Suprapubic skin (tissue), 4 donors: ENCODE measurements around the gene SDR39U1. TPM values are rescaled to one million over a fixed set of nuclear protein-coding genes. Genes with fewer than 3 reads are reported as not detected.

Experiments used
- DNase-seq, 2 donors: peaks; one replicate each; pipeline ENCODE4 v3.0.0-alpha.2; 2019; ENCODE audit warnings: low spot score in 2 of 2
- H3K27ac ChIP-seq: fragments of 200-600 bp; sonication (generic); one replicate; pipeline ENCODE4 v1.5.1; 2019
- H3K27me3 ChIP-seq: fragments of 200-600 bp; sonication (generic); one replicate; pipeline ENCODE4 v1.5.1; 2019
- H3K36me3 ChIP-seq: fragments of 200-600 bp; sonication (generic); one replicate; pipeline ENCODE4 v1.5.1; 2019
- H3K4me1 ChIP-seq: fragments of 200-600 bp; sonication (generic); one replicate; pipeline ENCODE4 v1.5.1; 2019
- H3K4me3 ChIP-seq: fragments of 200-600 bp; sonication (generic); one replicate; pipeline ENCODE4 v1.5.1; 2019; ENCODE audit warnings: mild to moderate bottlenecking
- H3K9me3 ChIP-seq: fragments of 200-600 bp; sonication (generic); one replicate; pipeline ENCODE4 v1.5.1; 2019
- EP300 ChIP-seq: sonication (generic); formaldehyde crosslinking; IDR thresholded peaks from one replicate; pipeline ENCODE4 v1.6.1; 2017; ENCODE audit warnings: antibody characterized with exemption
- POLR2A ChIP-seq, 2 donors: fragments of 450-650 bp; IDR thresholded peaks; one replicate each; pipeline ENCODE4 v1.6.1; 2017; ENCODE audit warnings: antibody characterized with exemption in 2 of 2, mild to moderate bottlenecking in 2 of 2, moderate library complexity in 2 of 2
- POLR2AphosphoS5 ChIP-seq, 3 donors: sonication (generic); formaldehyde crosslinking; IDR thresholded peaks; one replicate each; pipeline ENCODE4 v1.6.1; 2017; ENCODE audit warnings: antibody characterized with exemption in 3 of 3
- WGBS: methylation state at CpG from one replicate; pipeline ENCODE4 v1.1.5; 2018; 5-methylcytosine and 5-hydroxymethylcytosine counted together
- total RNA-seq, 4 donors: library from RNA; depleted of rRNA; stranded (reverse); fragments of >200 nt; gene quantifications; one replicate each; pipeline ENCODE4 v1.1.0, GENCODE V29; 2016
- TF ChIP-seq, protein P1 (sequence below), 2 donors: fragments of 200-600 bp in 1 of 2; fragments of 450-650 bp in 1 of 2; sonication (generic) in 1 of 2; IDR thresholded peaks; one replicate each; pipeline ENCODE4 v1.5.1; 2016 to 2019; ENCODE audit warnings: antibody characterized with exemption in 2 of 2, mild to moderate bottlenecking in 1 of 2, moderate library complexity in 1 of 2

The SDR39U1 gene
- total RNA-seq, 4 donors from 2014 or later: 30.1 to 82.3 (median 38.6) TPM

DNA sequence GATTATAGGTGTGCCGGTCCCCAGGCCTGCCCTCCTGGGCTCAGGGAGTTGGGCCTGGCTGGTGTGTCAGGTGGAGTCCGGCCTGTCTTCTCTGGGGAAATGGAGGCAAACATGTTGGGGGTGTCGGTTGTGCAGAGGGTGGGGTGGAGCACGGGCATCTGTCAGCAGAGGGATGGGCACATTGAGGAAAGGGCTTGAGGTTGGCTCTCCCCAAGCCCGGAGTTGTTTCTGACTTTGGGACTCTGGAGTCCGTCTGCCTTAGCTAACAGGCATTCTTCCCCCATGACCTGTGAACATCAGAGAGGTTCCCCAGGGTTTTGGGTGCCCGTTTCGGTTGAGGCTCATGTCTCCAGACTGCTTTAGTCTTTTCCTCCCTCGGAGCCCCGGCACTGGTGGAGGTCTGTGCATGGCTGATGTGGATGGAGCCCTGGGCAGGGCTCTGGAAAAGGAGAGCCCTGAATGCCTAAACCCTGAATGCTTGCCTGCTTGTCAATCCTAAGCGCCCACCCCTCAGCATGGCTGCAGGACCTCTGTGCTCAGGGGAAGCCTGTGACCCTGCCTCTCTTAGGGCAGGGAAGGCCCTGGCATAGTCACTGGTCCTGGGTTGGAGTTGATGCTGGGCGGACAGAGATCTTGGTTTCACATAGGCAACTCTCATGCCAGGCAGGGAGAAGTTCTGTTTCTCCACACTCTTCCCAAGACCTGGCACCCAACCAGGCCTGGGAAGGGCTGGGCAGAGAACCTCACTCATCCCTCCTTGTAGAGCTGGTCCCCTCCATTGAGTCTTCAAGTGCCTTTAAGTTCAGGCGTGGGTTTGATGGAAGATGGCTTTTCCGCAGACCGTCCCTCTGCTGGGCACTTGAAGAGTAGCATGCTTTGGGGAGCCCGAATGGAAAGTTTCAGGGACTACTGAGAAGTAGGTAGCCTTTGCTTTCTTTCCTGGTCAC is 30.9 kb downstream of the SDR39U1 start:
- peaks cover 4% of the 10 kb centered on the region for H3K4me1 ChIP-seq
- no peak for DNase-seq
- peaks cover 69% of the 10 kb centered on the region for H3K36me3 ChIP-seq
- TF ChIP-seq, protein P1, sequence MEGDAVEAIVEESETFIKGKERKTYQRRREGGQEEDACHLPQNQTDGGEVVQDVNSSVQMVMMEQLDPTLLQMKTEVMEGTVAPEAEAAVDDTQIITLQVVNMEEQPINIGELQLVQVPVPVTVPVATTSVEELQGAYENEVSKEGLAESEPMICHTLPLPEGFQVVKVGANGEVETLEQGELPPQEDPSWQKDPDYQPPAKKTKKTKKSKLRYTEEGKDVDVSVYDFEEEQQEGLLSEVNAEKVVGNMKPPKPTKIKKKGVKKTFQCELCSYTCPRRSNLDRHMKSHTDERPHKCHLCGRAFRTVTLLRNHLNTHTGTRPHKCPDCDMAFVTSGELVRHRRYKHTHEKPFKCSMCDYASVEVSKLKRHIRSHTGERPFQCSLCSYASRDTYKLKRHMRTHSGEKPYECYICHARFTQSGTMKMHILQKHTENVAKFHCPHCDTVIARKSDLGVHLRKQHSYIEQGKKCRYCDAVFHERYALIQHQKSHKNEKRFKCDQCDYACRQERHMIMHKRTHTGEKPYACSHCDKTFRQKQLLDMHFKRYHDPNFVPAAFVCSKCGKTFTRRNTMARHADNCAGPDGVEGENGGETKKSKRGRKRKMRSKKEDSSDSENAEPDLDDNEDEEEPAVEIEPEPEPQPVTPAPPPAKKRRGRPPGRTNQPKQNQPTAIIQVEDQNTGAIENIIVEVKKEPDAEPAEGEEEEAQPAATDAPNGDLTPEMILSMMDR (IDR thresholded peaks at IDR 0.05): peak; percentile 50 to 73
- TF ChIP-seq POLR2A (IDR thresholded peaks at IDR 0.05): no peak
- no peaks in the 10 kb centered on the region for H3K27me3 ChIP-seq
- H3K27ac ChIP-seq: no peak overlapping the region
- H3K9me3 ChIP-seq: no peaks in the 10 kb centered on the region
- 69% methylated on average over 14 of the region's 16 CpGs for WGBS
- H3K4me3 ChIP-seq: no peak overlapping the region

DNA sequence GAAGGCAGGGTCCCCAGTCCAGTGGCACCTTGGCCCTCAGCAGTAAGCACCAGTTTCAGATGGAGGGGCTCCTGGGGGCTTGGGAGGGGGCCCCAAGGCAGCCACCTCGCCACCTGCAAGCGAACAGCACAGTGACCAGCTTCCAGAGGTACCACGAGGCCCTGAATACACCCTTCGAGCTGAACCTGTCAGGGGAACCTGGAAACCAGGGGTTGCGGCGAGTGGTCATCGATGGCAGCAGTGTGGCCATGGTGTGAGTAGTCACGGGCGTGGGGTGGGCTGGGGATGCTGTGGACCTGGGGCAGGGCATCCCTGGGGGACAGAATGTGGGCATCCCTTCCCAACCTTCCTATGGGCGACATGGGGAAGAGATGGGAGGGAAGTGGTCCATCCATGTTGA is 32.6 kb downstream of the SDR39U1 start:
- 91% methylated on average over 8 of the region's 10 CpGs for WGBS
- no peak for TF ChIP-seq POLR2AphosphoS5 (IDR thresholded peaks at IDR 0.05)
- TF ChIP-seq, protein P1 (IDR thresholded peaks at IDR 0.05): no peak
- TF ChIP-seq EP300: no peak
- TF ChIP-seq POLR2A (IDR thresholded peaks at IDR 0.05): no peak
- Histone ChIP-seq H3K36me3 (peaks cover 60% of the 10 kb centered on the region), H3K4me3 (no peak overlapping the region), H3K9me3 (no peaks in the 10 kb centered on the region), H3K27me3 (no peaks in the 10 kb centered on the region), H3K27ac (no peak overlapping the region), H3K4me1 (peaks cover 4% of the 10 kb centered on the region)
- DNase-seq: no peak

DNA sequence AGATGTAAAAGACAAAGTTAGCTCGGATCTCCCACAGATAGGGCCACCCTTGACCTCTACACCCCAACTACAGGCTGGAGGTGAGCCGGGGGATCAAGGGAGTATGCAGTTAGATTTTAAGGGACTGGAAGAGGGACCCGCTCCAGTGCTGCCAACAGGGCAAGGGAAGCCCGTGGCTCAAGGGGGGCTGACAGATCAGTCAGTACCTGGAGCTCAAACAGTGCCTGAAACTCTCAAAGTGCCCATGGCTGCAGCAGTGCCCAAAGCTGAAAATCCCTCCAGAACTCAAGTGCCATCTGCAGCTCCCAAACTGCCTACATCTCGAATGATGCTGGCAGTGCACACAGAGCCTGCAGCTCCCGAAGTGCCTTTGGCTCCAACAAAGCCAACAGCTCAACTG is 33.4 kb downstream of the SDR39U1 start:
- H3K27me3 ChIP-seq: no peaks in the 10 kb centered on the region
- 71% methylated on average over 5 of the region's 6 CpGs for WGBS
- H3K9me3 ChIP-seq: no peaks in the 10 kb centered on the region
- no peak for DNase-seq
- H3K4me3 ChIP-seq: no peak overlapping the region
- peaks cover 52% of the 10 kb centered on the region for H3K36me3 ChIP-seq
- TF ChIP-seq EP300: no peak
- TF ChIP-seq POLR2A (IDR thresholded peaks at IDR 0.05): no peak
- no peak for TF ChIP-seq POLR2AphosphoS5 (IDR thresholded peaks at IDR 0.05)
- TF ChIP-seq, protein P1 (IDR thresholded peaks at IDR 0.05): no peak
- H3K4me1 ChIP-seq: peaks cover 4% of the 10 kb centered on the region
- H3K27ac ChIP-seq: no peak overlapping the region

DNA sequence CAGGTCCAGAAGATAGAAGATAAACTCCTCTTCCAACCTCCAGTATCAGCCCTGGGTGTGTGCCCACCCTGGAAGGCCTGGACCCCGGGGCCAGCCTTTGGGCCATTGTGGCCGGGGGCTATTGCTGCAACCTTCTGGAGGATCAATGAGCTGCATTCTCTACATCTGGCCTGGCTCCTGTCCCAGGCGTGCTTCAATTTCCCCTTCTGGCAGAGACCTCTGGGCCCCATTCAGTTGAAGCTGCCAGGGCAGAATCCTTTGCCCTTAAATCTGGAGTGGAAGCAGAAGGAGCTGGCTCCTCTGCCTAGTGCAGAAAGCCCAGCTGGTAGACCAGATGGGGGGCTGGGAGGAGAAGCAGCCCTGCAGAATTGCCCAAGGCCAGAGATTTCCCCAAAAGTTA is 33.8 kb downstream of the SDR39U1 start:
- Histone ChIP-seq H3K36me3 (peaks cover 48% of the 10 kb centered on the region), H3K27ac (no peak overlapping the region), H3K4me1 (peaks cover 6% of the 10 kb centered on the region), H3K27me3 (no peaks in the 10 kb centered on the region), H3K4me3 (no peak overlapping the region), H3K9me3 (no peaks in the 10 kb centered on the region)
- no peak for DNase-seq
- WGBS: 64% methylated on average over 3 of the region's 3 CpGs
- TF ChIP-seq POLR2AphosphoS5 (IDR thresholded peaks at IDR 0.05): no peak
- TF ChIP-seq EP300: no peak
- TF ChIP-seq, protein P1 (IDR thresholded peaks at IDR 0.05): no peak
- TF ChIP-seq POLR2A (IDR thresholded peaks at IDR 0.05): no peak

DNA sequence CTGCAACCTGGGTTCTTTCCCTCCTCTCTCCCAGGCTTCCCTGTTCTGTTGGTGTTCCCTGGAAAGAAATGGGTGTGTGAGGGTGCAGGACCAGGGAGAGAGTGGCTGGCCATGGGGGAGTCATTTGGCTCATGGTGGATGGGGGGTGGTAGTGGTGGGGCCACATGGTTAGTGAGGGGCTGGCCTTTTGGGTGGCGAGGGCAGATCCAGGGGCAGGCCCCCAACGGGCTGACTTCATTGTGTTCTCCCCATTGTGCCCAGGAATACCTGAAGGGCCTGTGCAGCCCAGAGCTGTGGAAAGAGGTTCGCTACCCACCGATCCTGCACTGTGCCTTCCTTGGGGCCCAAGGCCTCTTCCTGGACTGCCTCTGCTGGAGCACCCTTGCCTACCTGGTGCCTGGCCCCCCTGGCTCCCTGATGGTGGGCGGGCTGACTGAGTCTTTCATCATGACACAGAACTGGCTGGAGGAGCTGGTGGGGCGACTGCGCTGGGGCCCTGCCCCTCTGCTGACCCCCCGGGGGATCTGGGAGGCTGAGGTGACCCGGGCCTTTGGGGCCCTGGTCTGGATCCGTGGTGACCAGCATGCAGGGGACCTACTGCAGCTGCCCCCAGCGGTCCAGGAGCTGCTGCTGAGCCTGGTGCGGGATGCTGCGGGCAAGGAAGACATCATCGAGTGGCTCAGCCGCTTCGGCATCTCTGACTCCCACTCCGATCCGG is 34.8 kb downstream of the SDR39U1 start:
- Histone ChIP-seq H3K27ac (no peak overlapping the region), H3K4me3 (no peak overlapping the region), H3K9me3 (no peaks in the 10 kb centered on the region), H3K4me1 (peaks cover 16% of the 10 kb centered on the region), H3K36me3 (peaks cover 38% of the 10 kb centered on the region), H3K27me3 (no peaks in the 10 kb centered on the region)
- WGBS: 98% methylated on average over 9 of the region's 18 CpGs
- no peak for TF ChIP-seq POLR2AphosphoS5 (IDR thresholded peaks at IDR 0.05)
- TF ChIP-seq POLR2A (IDR thresholded peaks at IDR 0.05): no peak
- TF ChIP-seq, protein P1 (IDR thresholded peaks at IDR 0.05): no peak
- no peak for TF ChIP-seq EP300
- DNase-seq: no peak
